GM10266 (cell line): ENCODE results near the gene TBP.

Experiments used
- DNase-seq: peaks from one replicate; pipeline ENCODE4 v3.0.0; 2012; ENCODE audit errors: extremely low spot score
- CTCF ChIP-seq: IDR thresholded peaks from 2 replicates; pipeline ENCODE4 v1.5.1; 2012; ENCODE audit warnings: mild to moderate bottlenecking, low read depth; ENCODE audit not compliant: control insufficient read depth, insufficient read depth; ENCODE audit errors: missing control alignments

Gene TBP

GRCh38 chr6:170510631-170511030 lies 43.5 kb upstream of the TBP start:
- TF ChIP-seq CTCF, result no peak
- no peak for DNase-seq

- no peak for TF ChIP-seq CTCF
- DNase-seq, result no peak
These were observed 41.9 kb upstream of the TBP start for GRCh38 chr6:170512249-170512648.

DNA sequence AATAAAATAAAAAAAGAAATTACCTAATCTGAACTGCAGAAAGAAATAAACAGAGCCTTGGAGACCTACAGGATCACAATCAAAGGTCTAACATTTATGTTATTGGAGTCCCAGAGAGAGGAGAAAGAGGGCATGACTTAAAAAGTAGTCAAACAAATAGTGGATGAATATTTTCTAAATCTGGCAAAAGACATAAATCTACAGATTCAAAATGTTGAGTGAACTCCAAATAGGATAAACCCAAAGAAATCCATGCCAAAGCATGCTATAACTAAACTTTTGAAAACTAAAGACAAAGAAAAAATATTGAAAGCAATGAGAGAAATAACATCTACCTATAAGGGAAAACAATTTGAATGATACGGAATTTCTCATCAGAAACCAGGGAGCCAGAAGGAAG lies 39.3 kb upstream of the TBP start:
- no peak for DNase-seq
- no peak for TF ChIP-seq CTCF

DNA sequence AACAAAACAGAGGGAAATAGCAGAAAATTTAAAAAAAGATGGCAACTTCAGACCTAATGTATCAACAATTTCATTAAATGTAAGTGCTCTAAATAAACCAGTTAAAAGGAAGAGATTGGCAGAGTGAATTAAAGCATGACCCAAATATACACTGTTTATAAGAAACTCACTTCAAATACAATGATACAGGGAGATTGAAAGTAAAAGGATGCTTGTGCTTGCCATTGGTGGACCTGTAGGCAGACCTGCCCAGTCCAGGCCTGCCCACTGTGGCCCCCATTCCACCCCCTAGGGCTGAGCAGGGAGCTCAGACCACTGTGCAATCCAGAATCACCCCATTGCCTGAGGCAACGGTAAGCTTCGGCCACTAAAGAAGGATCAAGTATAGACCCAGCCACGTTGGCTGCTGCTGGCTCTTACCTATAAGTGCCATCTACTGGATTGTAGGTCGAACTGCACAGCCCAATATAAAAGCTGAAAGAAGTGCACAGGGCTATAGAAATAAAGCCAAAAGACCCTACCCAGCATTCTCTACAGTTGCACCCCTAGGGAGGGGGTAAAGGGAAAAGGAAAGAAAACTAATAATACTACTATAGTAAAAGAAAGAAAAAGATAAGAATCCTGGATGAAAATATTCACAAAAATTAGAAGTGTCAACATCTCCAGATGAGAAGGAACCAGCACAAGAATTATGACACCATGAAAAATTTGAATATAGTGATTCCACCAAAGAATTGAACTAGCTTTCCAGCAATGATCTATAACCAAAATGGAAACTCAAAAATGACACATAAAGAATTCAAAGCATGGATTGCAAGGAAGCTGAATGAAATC lies 37.2 kb upstream of the TBP start:
- peak; percentile 44 for DNase-seq
- TF ChIP-seq CTCF, result peak; percentile 86

GRCh38 chr6:170522565-170523183 lies 31.5 kb upstream of the TBP start:
- no peak for DNase-seq
- TF ChIP-seq CTCF, result peak; percentile 49

- no peak for TF ChIP-seq CTCF
- no peak for DNase-seq
These were observed 30.7 kb upstream of the TBP start for GRCh38 chr6:170523256-170524171.
